Measurements from ENCODE around the gene PCDHGB4.
"Not testable (repeated sequence)": the region's sequence is repeated elsewhere in the genome, so short reads cannot be mapped to it uniquely, and the experiment has no call there.

PCDHGB4 gene

DNA sequence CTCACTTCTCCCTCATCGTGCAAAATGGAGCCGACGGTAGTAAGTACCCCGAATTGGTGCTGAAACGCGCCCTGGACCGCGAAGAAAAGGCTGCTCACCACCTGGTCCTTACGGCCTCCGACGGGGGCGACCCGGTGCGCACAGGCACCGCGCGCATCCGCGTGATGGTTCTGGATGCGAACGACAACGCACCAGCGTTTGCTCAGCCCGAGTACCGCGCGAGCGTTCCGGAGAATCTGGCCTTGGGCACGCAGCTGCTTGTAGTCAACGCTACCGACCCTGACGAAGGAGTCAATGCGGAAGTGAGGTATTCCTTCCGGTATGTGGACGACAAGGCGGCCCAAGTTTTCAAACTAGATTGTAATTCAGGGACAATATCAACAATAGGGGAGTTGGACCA, 43.8 kb downstream of the PCDHGB4 start:
- peak overlapping the region; percentile 60 for H3K4me3 ChIP-seq (ENCODE audit: low read depth, low read length)
- TF ChIP-seq, protein P1, sequence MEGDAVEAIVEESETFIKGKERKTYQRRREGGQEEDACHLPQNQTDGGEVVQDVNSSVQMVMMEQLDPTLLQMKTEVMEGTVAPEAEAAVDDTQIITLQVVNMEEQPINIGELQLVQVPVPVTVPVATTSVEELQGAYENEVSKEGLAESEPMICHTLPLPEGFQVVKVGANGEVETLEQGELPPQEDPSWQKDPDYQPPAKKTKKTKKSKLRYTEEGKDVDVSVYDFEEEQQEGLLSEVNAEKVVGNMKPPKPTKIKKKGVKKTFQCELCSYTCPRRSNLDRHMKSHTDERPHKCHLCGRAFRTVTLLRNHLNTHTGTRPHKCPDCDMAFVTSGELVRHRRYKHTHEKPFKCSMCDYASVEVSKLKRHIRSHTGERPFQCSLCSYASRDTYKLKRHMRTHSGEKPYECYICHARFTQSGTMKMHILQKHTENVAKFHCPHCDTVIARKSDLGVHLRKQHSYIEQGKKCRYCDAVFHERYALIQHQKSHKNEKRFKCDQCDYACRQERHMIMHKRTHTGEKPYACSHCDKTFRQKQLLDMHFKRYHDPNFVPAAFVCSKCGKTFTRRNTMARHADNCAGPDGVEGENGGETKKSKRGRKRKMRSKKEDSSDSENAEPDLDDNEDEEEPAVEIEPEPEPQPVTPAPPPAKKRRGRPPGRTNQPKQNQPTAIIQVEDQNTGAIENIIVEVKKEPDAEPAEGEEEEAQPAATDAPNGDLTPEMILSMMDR (IDR thresholded peaks at IDR 0.05; ENCODE audit: borderline replicate concordance, insufficient read depth, low read depth, low read length) = no peak

DNA sequence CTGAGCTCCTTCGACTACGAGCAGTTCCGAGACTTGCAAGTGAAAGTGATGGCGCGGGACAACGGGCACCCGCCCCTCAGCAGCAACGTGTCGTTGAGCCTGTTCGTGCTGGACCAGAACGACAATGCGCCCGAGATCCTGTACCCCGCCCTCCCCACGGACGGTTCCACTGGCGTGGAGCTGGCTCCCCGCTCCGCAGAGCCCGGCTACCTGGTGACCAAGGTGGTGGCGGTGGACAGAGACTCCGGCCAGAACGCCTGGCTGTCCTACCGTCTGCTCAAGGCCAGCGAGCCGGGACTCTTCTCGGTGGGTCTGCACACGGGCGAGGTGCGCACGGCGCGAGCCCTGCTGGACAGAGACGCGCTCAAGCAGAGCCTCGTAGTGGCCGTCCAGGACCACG, 44.8 kb downstream of the PCDHGB4 start:
- not testable (repeated sequence) for H3K4me3 ChIP-seq (ENCODE audit: low read depth, low read length)

GRCh38 chr5:141432726-141433125, 45.2 kb downstream of the PCDHGB4 start:
- not testable (repeated sequence) for H3K4me3 ChIP-seq (ENCODE audit: low read depth, low read length)

GRCh38 chr5:141434006-141434405, 46.5 kb downstream of the PCDHGB4 start:
- TF ChIP-seq, protein P1 (IDR thresholded peaks at IDR 0.05; ENCODE audit: borderline replicate concordance, insufficient read depth, low read depth, low read length) = no peak
- H3K4me3 ChIP-seq (ENCODE audit: low read depth, low read length) = no peak overlapping the region

DNA sequence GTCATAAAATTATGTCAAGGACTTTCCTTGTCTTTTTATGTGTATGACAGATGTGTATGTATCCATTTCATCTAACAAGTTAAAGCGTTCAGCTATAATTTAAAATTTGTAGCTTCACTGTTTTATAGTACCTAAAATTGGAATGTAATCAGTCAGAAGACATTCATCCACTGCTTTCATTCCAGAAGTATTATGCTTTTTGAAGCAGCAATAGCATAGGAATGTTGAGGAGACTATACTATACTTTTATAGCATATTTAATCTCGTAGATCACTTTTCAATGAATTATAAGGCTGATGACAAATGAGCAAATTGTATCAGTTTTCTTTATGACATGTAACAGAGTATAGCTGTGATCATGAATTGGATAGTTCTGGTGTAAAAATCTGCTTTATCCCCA, 49.7 kb downstream of the PCDHGB4 start:
- TF ChIP-seq, protein P1 (IDR thresholded peaks at IDR 0.05; ENCODE audit: borderline replicate concordance, insufficient read depth, low read depth, low read length) = no peak
- no peak overlapping the region for H3K4me3 ChIP-seq (ENCODE audit: low read depth, low read length)

- TF ChIP-seq, protein P1 (IDR thresholded peaks at IDR 0.05; ENCODE audit: borderline replicate concordance, insufficient read depth, low read depth, low read length) = no peak
- no peak overlapping the region for H3K4me3 ChIP-seq (ENCODE audit: low read depth, low read length)
Observed at GRCh38 chr5:141439411-141440141, 52.1 kb downstream of the PCDHGB4 start.

Measured in GM12875 (cell line).